CD14-positive monocyte (primary cell): Measurements from ENCODE around the gene RBPMS2. TPM values are rescaled to one million over a fixed set of nuclear protein-coding genes. Genes with fewer than 3 reads are reported as not detected.

Source experiments
- DNase-seq, 3 donors: peaks; one replicate each; pipeline ENCODE4 v3.0.0-alpha.2; 2011 to 2022
- H2AFZ ChIP-seq: 2 replicates; pipeline ENCODE4 v1.6.0; 2012; ENCODE audit warnings: mild to moderate bottlenecking, low read depth, low read length, inconsistent platforms; ENCODE audit not compliant: insufficient read depth, poor library complexity, severe bottlenecking
- H3K27ac ChIP-seq, 2 donors: 1 replicate in 1 of 2; 2 replicates in 1 of 2; pipeline ENCODE4 v1.5.1; 2012 to 2013; ENCODE audit warnings: low read length in 2 of 2, control low read depth in 1 of 2, inconsistent platforms in 1 of 2, low read depth in 1 of 2, mild to moderate bottlenecking in 1 of 2
- H3K27me3 ChIP-seq, 2 donors: one replicate each; pipeline versions ENCODE4 v1.6.0 to v1.6.1; 2011 to 2013; ENCODE audit warnings: low read length in 2 of 2; ENCODE audit not compliant: control insufficient read depth in 2 of 2, insufficient read depth in 2 of 2
- H3K36me3 ChIP-seq, 2 donors: replicated peaks in 1 of 2; 1 replicate in 1 of 2; 2 replicates in 1 of 2; pipeline versions ENCODE4 v1.5.1 to v1.6.1; 2012 to 2013; ENCODE audit warnings: low read length in 2 of 2, control low read depth in 1 of 2, inconsistent platforms in 1 of 2, mild to moderate bottlenecking in 1 of 2; ENCODE audit not compliant: insufficient read depth in 2 of 2, control insufficient read depth in 1 of 2
- H3K4me1 ChIP-seq, 2 donors: 1 replicate in 1 of 2; 2 replicates in 1 of 2; pipeline versions ENCODE4 v1.5.1 to v1.6.1; 2012 to 2013; ENCODE audit warnings: low read length in 2 of 2, control low read depth in 1 of 2, inconsistent platforms in 1 of 2, mild to moderate bottlenecking in 1 of 2, moderate library complexity in 1 of 2; ENCODE audit not compliant: insufficient read depth in 2 of 2, control insufficient read depth in 1 of 2
- H3K4me2 ChIP-seq: replicated peaks from 2 replicates; pipeline ENCODE3; 2012; ENCODE audit warnings: low read length, moderate library complexity, mild to moderate bottlenecking; ENCODE audit not compliant: poor library complexity, severe bottlenecking; ENCODE audit errors: extremely low read depth
- H3K4me3 ChIP-seq, 3 experiments: fragments of 200-600 bp in 1 of 3; sonication (generic) in 1 of 3; replicated peaks in 1 of 3; 1 replicate in 2 of 3; 2 replicates in 1 of 3; pipeline ENCODE4 v1.5.1; 2011 to 2013; ENCODE audit warnings: low read length in 3 of 3, mild to moderate bottlenecking in 3 of 3, control low read depth in 2 of 3, low read depth in 2 of 3, inconsistent platforms in 1 of 3, moderate library complexity in 1 of 3
- H3K79me2 ChIP-seq: 2 replicates; pipeline ENCODE4 v1.6.0; 2012; ENCODE audit warnings: mild to moderate bottlenecking, control low read depth, inconsistent platforms, low read length, moderate library complexity; ENCODE audit not compliant: insufficient read depth
- H3K9ac ChIP-seq: 2 replicates; pipeline ENCODE4 v1.6.0; 2017; ENCODE audit warnings: low read length, mild to moderate bottlenecking; ENCODE audit not compliant: insufficient read depth, poor library complexity, severe bottlenecking
- H3K9me3 ChIP-seq, 2 donors: replicated peaks in 1 of 2; 1 replicate in 1 of 2; 2 replicates in 1 of 2; pipeline versions ENCODE4 v1.5.1 to v1.6.1; 2012 to 2013; ENCODE audit warnings: low read length in 2 of 2, control low read depth in 1 of 2; ENCODE audit not compliant: control insufficient read depth in 1 of 2, insufficient read depth in 1 of 2
- H4K20me1 ChIP-seq: 2 replicates; pipeline ENCODE4 v1.6.0; 2012; ENCODE audit warnings: mild to moderate bottlenecking, low read length, control low read depth, moderate library complexity; ENCODE audit not compliant: insufficient read depth
- H3K27ac Mint-ChIP-seq, 7 donors: one replicate each; pipeline ENCODE4 v1.8.0; 2020; ENCODE audit warnings: mild to moderate bottlenecking in 7 of 7, mixed read lengths in 7 of 7, moderate library complexity in 6 of 7, inconsistent platforms in 2 of 7
- H3K27me3 Mint-ChIP-seq, 3 donors: one replicate each; pipeline ENCODE4 v1.8.0; 2021 to 2022; ENCODE audit warnings: low read depth in 3 of 3, mild to moderate bottlenecking in 3 of 3, mixed read lengths in 3 of 3, moderate library complexity in 3 of 3, inconsistent platforms in 1 of 3
- H3K36me3 Mint-ChIP-seq, 2 donors: one replicate each; pipeline ENCODE4 v1.8.0; 2020; ENCODE audit warnings: mixed read lengths in 2 of 2, inconsistent platforms in 1 of 2, mild to moderate bottlenecking in 1 of 2
- H3K4me1 Mint-ChIP-seq: one replicate; pipeline ENCODE4 v1.8.0; 2020; ENCODE audit warnings: mild to moderate bottlenecking, mixed read lengths
- H3K4me3 Mint-ChIP-seq, 2 donors: one replicate each; pipeline ENCODE4 v1.8.0; 2020; ENCODE audit warnings: mild to moderate bottlenecking in 2 of 2, mixed read lengths in 2 of 2, moderate library complexity in 1 of 2
- H3K9me3 Mint-ChIP-seq, 7 donors: one replicate each; pipeline ENCODE4 v1.8.0; 2020 to 2022; ENCODE audit warnings: mixed read lengths in 7 of 7, mild to moderate bottlenecking in 6 of 7, moderate library complexity in 6 of 7, inconsistent platforms in 2 of 7
- CTCF ChIP-seq: fragments of 200-600 bp; IDR thresholded peaks from one replicate; pipeline ENCODE4 v1.8.0; 2022; ENCODE audit warnings: antibody characterized with exemption, mild to moderate bottlenecking
- WGBS: methylation state at CpG from one replicate; pipeline ENCODE4 v1.1.5; 2013; ENCODE audit warnings: missing lambda C conversion rate; ENCODE audit not compliant: insufficient coverage; 5-methylcytosine and 5-hydroxymethylcytosine counted together
- intact Hi-C, 2 donors: fragments of 100-400 bp; cut with micrococcal nuclease; formaldehyde crosslinking; loops; one replicate each; pipeline versions ENCODE4 v1.15.0 to v1.15.1; 2023
- polyA plus RNA-seq, 3 donors: library from polyadenylated mRNA; depleted of rRNA in 1 of 3; unstranded in 2 of 3; stranded (reverse) in 1 of 3; fragments of 300-500 nt in 2 of 3; fragments of >200 nt in 1 of 3; fragmentation: Illumina TruSeq in 2 of 3; gene quantifications; 1 replicate in 2 of 3; 2 replicates in 1 of 3; pipeline ENCODE4 v1.2.3, GENCODE V29; 2012 to 2021

Gene RBPMS2
- polyA plus RNA-seq, 3 donors = not detected

DNA sequence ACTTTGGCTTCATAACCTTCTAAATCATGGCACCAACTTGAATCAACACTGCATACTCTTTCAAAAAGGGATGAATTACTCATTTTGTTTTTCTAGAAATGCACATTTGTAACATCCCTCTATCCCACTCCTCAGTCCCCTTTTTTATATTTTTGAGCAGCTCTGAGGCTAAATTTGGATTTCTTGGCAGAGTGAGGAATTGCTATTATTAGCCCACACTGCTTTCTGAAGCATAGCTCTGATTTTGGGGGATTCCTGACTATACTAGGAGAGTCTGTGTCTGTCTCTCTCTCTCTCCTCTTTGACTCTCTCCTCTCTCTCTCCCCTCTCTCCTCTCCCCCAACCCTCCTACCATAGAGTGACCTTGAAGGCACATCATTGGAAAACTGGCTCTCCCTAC lies 76.6 kb downstream of the RBPMS2 start:
- peaks cover 88% of the 10 kb centered on the region for H3K4me1 Mint-ChIP-seq

DNA sequence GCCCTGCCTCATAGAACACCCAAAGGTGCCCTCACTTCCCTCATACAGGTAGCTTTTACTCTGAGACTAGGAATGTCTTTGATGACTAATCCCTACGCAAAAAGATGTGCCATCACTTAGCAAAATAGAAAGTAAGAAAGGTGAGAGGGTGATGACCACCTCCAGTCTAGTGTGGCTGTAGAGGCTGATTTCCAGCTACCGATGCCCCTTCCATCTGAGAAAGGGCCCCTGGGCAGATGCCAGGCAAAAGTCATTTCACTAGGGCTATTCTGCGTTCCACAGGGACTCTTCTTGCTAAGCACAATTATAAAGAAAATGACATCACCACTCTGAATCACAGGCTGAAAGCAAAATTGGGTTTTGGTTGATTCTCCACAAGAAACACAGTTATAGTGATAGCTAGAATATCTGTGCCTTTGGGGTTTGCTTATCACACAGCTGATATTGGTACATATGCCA lies 77.4 kb downstream of the RBPMS2 start:
- H3K27me3 Mint-ChIP-seq = peaks cover 0 to 1% (median 0%) of the 10 kb centered on the region in 3 donors
- DNase-seq = no peak
- H3K4me2 ChIP-seq = no peak overlapping the region
- peaks cover 96% of the 10 kb centered on the region for H3K79me2 ChIP-seq
- intact Hi-C loops = loop anchor here in 1 of 2 donors (10.0 kb wide), 2 partner anchors 127 to 197 kb away; partner anchors contain the start of gene PIF1
- H3K27ac Mint-ChIP-seq = peak overlapping the region in 3 of 7 donors; percentile 38 to 68 (median 43)
- H2AFZ ChIP-seq = no peak overlapping the region
- WGBS = no CpG with 5 or more reads among the region's 3 CpGs
- no peak overlapping the region for H3K27ac ChIP-seq
- H4K20me1 ChIP-seq = peaks cover 57% of the 10 kb centered on the region
- no peak overlapping the region for H3K4me3 Mint-ChIP-seq
- peaks cover 8 to 11% of the 10 kb centered on the region in 2 donors for H3K36me3 ChIP-seq
- peaks cover 32 to 50% of the 10 kb centered on the region in 2 donors for H3K36me3 Mint-ChIP-seq
- no peaks in the 10 kb centered on the region for H3K9me3 ChIP-seq
- TF ChIP-seq CTCF = no peak
- peaks cover 92% of the 10 kb centered on the region for H3K4me1 Mint-ChIP-seq
- no peak overlapping the region for H3K9ac ChIP-seq
- no peak overlapping the region for H3K4me3 ChIP-seq
- H3K9me3 Mint-ChIP-seq = no peaks in the 10 kb centered on the region
- peaks cover 70 to 95% of the 10 kb centered on the region in 2 donors for H3K4me1 ChIP-seq
- no peaks in the 10 kb centered on the region for H3K27me3 ChIP-seq

More for the DNA sequence above, 76.6 kb downstream of the RBPMS2 start:
- Histone ChIP-seq H3K27me3 (no peaks in the 10 kb centered on the region), H3K36me3 (peaks cover 8 to 11% of the 10 kb centered on the region in 2 donors), H3K4me3 (no peak overlapping the region), H3K79me2 (peaks cover 89% of the 10 kb centered on the region), H3K4me2 (no peak overlapping the region), H2AFZ (no peak overlapping the region), H3K9ac (no peak overlapping the region), H4K20me1 (peaks cover 57% of the 10 kb centered on the region), H3K4me1 (peaks cover 67 to 92% of the 10 kb centered on the region in 2 donors), H3K27ac (no peak overlapping the region), H3K9me3 (no peaks in the 10 kb centered on the region)
- peaks cover 27 to 44% of the 10 kb centered on the region in 2 donors for H3K36me3 Mint-ChIP-seq
- TF ChIP-seq CTCF = no peak
- peaks cover 0 to 2% (median 0%) of the 10 kb centered on the region in 3 donors for H3K27me3 Mint-ChIP-seq
- peak overlapping the region in 1 of 2 donors; percentile 54 for H3K4me3 Mint-ChIP-seq
- no peak for DNase-seq
- H3K27ac Mint-ChIP-seq = peak overlapping the region in 3 of 7 donors; percentile 24 to 60 (median 46)
- intact Hi-C loops = loop anchor here in 1 of 2 donors (10.0 kb wide), 2 partner anchors 126 to 196 kb away; partner anchors contain the start of gene PIF1
- no peaks in the 10 kb centered on the region for H3K9me3 Mint-ChIP-seq
